HEK293T (cell line): ENCODE results near the gene IL22RA2.

Experiments
- CTCF ChIA-PET: fragments of 350-600 bp; formaldehyde crosslinking; extraction: SDS; loops from one replicate; lab custom pipeline; 2021; ENCODE audit warnings: antibody characterized with exemption, inconsistent platforms; lab: Yijun Ruan, JAX
- POLR2A ChIA-PET: fragments of 350-600 bp; formaldehyde crosslinking; extraction: SDS; loops from one replicate; lab custom pipeline; 2020; ENCODE audit warnings: antibody characterized with exemption, inconsistent platforms; lab: Yijun Ruan, JAX
- DNase-seq: peaks from one replicate; pipeline ENCODE4 v3.0.0; 2012; ENCODE audit warnings: mixed read lengths; ENCODE audit errors: extremely low spot score
- ARNT ChIP-seq: fragments of 450-650 bp; IDR thresholded peaks from 2 replicates; pipeline ENCODE4 v1.6.1; 2017; ENCODE audit warnings: mild to moderate bottlenecking
- BHLHE40 ChIP-seq: fragments of 450-650 bp; IDR thresholded peaks from 2 replicates; pipeline ENCODE4 v1.6.1; 2016; ENCODE audit warnings: mild to moderate bottlenecking, moderate library complexity, borderline replicate concordance
- CTBP1 ChIP-seq: fragments of 450-650 bp; IDR thresholded peaks from 2 replicates; pipeline ENCODE4 v1.6.1; 2016; ENCODE audit warnings: borderline replicate concordance
- ELF4 ChIP-seq: fragments of 450-650 bp; IDR thresholded peaks from 2 replicates; pipeline ENCODE4 v1.6.1; 2017; ENCODE audit warnings: antibody characterized with exemption
- FOXA1 ChIP-seq: fragments of 450-650 bp; IDR thresholded peaks from 2 replicates; pipeline ENCODE4 v1.6.1; 2016; ENCODE audit warnings: mild to moderate bottlenecking
- FOXK2 ChIP-seq: fragments of 450-650 bp; IDR thresholded peaks from 2 replicates; pipeline ENCODE4 v1.6.1; 2016; ENCODE audit warnings: mild to moderate bottlenecking
- FOXM1 ChIP-seq: fragments of 450-650 bp; IDR thresholded peaks from 2 replicates; pipeline ENCODE4 v1.6.1; 2017; ENCODE audit warnings: mild to moderate bottlenecking, borderline replicate concordance
- HDGF ChIP-seq: fragments of 450-650 bp; IDR thresholded peaks from 2 replicates; pipeline ENCODE4 v1.6.1; 2017; ENCODE audit warnings: antibody characterized with exemption, borderline replicate concordance
- L3MBTL2 ChIP-seq: fragments of 450-650 bp; conservative IDR thresholded peaks from 2 replicates; pipeline ENCODE4 v1.6.1; 2016; ENCODE audit warnings: mild to moderate bottlenecking
- LEF1 ChIP-seq: fragments of 450-650 bp; IDR thresholded peaks from 2 replicates; pipeline ENCODE4 v1.6.1; 2017; ENCODE audit warnings: mild to moderate bottlenecking, borderline replicate concordance
- NFRKB ChIP-seq: fragments of 450-650 bp; IDR thresholded peaks from 2 replicates; pipeline ENCODE4 v1.6.1; 2016; ENCODE audit warnings: mild to moderate bottlenecking, moderate library complexity
- PKNOX1 ChIP-seq: fragments of 450-650 bp; IDR thresholded peaks from 2 replicates; pipeline ENCODE4 v1.6.1; 2016
- SP1 ChIP-seq: fragments of 450-650 bp; IDR thresholded peaks from 2 replicates; pipeline ENCODE4 v1.6.1; 2017
- SUZ12 ChIP-seq: fragments of 450-650 bp; IDR thresholded peaks from 2 replicates; pipeline ENCODE4 v1.6.1; 2016; ENCODE audit warnings: mild to moderate bottlenecking
- TARDBP ChIP-seq: fragments of 450-650 bp; IDR thresholded peaks from 2 replicates; pipeline ENCODE4 v1.6.1; 2016
- ZNF384 ChIP-seq: fragments of 450-650 bp; IDR thresholded peaks from 2 replicates; pipeline ENCODE4 v1.6.1; 2016

The IL22RA2 gene

DNA sequence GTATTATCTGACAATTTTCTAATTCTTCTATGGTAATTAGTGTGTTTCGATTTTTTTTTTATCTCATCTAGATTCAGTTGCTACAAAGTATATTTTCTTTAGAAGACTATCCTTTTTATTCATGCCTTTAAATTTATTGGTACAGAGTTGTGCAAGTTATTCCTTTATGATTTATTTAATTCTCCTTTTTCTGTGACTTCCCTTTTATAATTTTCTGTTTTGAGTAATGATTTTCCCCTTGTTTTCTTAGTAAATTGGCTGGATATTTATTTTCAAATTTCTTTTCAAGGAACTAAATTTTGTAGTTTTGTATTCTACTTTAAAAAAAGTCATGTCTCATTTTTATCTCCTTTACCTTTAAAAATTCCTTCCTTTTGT, 2.4 kb upstream of the IL22RA2 start:
- CTCF ChIA-PET, result interaction anchor here (0.7 kb wide), 1 partner anchor 887 kb away, joined by 4 read pairs; no protein-coding TSS in a partner anchor
- POLR2A ChIA-PET, result no interaction called here
- no peak for DNase-seq
- TF ChIP-seq SP1 (no peak), FOXM1 (no peak), PKNOX1 (no peak), NFRKB (no peak), SUZ12 (no peak), ELF4 (no peak), ZNF384 (no peak), ARNT (no peak), CTBP1 (no peak)

- TF ChIP-seq SP1, result no peak
- TF ChIP-seq CTBP1, result no peak
- TF ChIP-seq TARDBP, result no peak
- TF ChIP-seq LEF1, result no peak
- TF ChIP-seq SUZ12, result no peak
- no peak for TF ChIP-seq BHLHE40
- TF ChIP-seq ARNT, result no peak
- no peak for TF ChIP-seq L3MBTL2
- no peak for TF ChIP-seq NFRKB
- no peak for TF ChIP-seq PKNOX1
- CTCF ChIA-PET, result interaction anchor here (0.7 kb wide), 1 partner anchor 887 kb away, joined by 4 read pairs; no protein-coding TSS in a partner anchor
- DNase-seq, result no peak
- POLR2A ChIA-PET, result no interaction called here
Observed at GRCh38 chr6:137175157-137175867, 1.9 kb upstream of the IL22RA2 start.

DNA sequence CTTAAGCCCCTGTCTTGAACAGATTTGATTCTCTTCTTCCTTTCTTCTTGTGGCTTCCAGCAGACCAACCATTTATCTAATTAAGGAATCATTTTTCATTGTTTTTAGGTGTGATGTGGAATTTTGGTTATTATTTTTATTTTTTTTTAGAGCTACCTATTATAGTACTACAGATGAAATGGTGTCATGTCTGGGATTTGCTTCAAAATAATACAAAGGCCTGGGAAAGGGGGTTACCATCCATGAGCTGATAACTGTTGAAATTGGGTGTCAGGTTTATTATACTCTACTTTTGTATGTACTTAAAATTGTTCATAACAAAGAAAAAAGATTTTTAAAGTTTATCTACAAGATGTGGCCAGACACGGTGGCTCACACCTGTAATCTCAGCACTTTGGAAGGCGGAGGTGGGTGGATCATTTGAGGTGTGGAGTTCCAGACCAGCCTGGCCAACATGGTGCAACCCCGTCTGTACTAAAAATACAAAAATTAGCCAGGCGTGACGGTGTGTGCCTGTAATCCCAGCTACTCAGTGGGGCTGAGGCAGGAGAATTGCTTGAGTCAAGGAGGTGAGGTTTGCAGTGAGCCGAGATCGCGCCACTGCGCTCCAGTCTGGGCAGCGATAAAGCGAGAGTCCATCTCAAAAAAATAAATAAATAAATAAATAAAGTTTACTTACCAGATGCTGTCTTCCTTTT, 561 bp downstream of the IL22RA2 start:
- CTCF ChIA-PET, result no interaction called here
- DNase-seq, result no peak
- POLR2A ChIA-PET, result no interaction called here
- TF ChIP-seq HDGF, result no peak
- no peak for TF ChIP-seq NFRKB
- no peak for TF ChIP-seq FOXM1
- TF ChIP-seq ZNF384, result no peak
- TF ChIP-seq LEF1, result no peak
- no peak for TF ChIP-seq ELF4
- no peak for TF ChIP-seq TARDBP
- no peak for TF ChIP-seq SUZ12
- TF ChIP-seq ARNT, result no peak
- TF ChIP-seq PKNOX1, result no peak
- TF ChIP-seq FOXK2, result no peak
- no peak for TF ChIP-seq FOXA1
- no peak for TF ChIP-seq CTBP1
- no peak for TF ChIP-seq SP1

DNA sequence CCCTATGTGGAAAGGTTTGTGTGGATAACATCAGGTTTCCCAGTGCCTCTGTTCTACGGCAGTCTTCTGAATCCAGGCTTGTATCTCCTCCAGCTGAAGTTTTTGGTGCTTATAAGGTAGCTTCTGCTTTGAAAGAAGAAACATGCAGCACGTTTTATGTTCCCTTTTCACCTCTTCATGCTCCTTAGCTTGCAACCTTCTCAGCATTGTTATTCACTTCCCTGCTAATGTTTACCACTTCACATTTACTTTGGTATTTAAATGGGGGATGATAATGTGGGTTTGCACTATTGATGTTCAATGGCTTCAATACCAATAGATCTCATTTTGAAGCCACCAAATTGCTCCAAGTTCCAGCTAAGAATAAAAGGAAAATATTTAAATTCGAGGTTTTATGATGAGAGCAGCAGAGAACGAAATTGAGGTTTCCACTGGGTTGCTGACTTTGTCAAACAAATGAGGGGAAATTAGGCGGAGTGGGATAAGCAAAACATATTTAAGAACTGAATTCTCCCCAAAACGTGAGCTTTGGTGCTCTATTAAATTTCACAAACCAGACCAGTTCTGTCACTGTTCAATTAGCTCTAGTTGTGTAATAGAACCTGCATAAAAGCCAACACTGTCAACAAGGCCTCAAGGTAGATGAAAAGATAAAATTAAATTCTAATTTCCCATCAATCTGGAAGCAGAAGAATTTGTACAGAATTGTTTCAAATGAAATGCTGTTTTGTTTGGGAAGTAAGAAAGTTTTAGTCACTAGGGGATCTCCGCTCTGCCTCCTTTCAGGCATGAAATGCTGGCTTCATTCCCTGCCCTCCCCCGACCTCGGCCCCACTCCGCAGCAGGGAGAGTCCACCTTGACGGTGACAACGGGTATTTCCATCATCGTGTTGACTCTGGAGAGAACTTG, 1.4 kb downstream of the IL22RA2 start:
- ChIA-PET CTCF (no interaction called here), POLR2A (no interaction called here)
- no peak for DNase-seq
- TF ChIP-seq ELF4, result no peak
- no peak for TF ChIP-seq FOXK2
- TF ChIP-seq L3MBTL2, result no peak
- TF ChIP-seq LEF1, result no peak
- no peak for TF ChIP-seq BHLHE40
- no peak for TF ChIP-seq HDGF
- TF ChIP-seq FOXM1, result no peak
- no peak for TF ChIP-seq SUZ12
- no peak for TF ChIP-seq NFRKB
- no peak for TF ChIP-seq SP1
- no peak for TF ChIP-seq TARDBP
- TF ChIP-seq ARNT, result no peak
- no peak for TF ChIP-seq ZNF384
- TF ChIP-seq PKNOX1, result no peak
- TF ChIP-seq FOXA1, result no peak
- TF ChIP-seq CTBP1, result no peak
